ENCODE measurements around the gene CMPK2.

CMPK2 gene

DNA sequence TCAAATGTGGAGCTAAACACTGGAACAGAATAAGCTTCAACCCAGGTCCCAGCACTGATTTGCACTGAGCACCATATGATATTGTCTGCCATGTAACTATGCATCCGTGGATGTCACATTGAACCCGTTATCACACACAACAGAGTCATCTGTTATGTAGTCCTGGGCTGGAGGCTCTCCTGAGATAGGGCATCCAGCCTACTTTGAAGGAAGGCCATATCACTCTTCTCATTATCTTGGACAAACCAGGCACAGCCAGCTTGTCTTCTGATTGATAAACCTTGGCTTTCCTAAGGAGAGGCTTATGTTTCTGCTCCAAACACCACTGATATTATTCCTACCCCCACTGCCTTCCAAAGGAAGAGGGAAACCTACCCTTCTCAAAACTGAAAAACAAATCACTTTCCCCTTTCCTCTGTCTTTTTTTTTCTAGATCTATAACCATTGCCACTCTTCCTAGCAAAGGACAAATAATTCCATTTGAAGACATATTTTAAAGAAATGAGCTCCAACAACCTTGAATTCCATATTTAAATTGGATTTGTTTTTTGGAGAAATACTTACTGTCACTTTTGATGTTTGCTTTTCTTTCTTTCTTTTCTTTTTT lies 28.3 kb upstream of the CMPK2 start:
- no peak for DNase-seq (ENCODE audit: low read depth, low spot score)
- H3K4me3 ChIP-seq (ENCODE audit: low read depth, low read length) = no peak overlapping the region
- POLR2A ChIA-PET = no interaction called here
- TF ChIP-seq, protein P1, sequence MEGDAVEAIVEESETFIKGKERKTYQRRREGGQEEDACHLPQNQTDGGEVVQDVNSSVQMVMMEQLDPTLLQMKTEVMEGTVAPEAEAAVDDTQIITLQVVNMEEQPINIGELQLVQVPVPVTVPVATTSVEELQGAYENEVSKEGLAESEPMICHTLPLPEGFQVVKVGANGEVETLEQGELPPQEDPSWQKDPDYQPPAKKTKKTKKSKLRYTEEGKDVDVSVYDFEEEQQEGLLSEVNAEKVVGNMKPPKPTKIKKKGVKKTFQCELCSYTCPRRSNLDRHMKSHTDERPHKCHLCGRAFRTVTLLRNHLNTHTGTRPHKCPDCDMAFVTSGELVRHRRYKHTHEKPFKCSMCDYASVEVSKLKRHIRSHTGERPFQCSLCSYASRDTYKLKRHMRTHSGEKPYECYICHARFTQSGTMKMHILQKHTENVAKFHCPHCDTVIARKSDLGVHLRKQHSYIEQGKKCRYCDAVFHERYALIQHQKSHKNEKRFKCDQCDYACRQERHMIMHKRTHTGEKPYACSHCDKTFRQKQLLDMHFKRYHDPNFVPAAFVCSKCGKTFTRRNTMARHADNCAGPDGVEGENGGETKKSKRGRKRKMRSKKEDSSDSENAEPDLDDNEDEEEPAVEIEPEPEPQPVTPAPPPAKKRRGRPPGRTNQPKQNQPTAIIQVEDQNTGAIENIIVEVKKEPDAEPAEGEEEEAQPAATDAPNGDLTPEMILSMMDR (IDR thresholded peaks at IDR 0.05; ENCODE audit: insufficient read depth, low read length, missing control alignments) = no peak
- CTCF ChIA-PET = interaction anchor here (0.6 to 6.0 kb wide), 5 partner anchors 9 to 150 kb away, joined by 3 to 60 read pairs (median 4); partner anchors contain the start of gene RNF144A

DNA sequence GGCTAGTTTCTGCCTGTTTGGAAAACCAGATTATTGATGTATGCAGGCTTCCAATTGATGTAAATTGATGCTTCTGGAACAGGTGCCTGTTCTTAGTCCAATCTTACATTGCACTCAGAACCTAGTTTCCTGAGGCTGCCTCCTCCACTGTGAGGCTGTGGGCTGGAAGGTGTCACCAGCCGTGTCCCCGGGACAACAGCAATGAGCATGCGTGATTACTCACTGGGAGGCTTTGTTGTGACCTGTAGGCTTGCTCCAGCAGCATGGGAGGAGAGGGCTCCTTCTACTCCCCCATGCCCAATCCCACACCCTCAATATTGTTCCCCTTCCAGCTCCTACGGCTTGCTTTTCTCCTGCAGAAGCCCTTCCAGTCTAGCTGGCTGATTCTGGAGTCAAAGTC lies 23.0 kb upstream of the CMPK2 start:
- CTCF ChIA-PET = interaction anchor here (1.4 kb wide), 1 partner anchor 8 kb away, joined by 8 read pairs; no protein-coding TSS in a partner anchor
- DNase-seq (ENCODE audit: low read depth, low spot score) = no peak
- TF ChIP-seq, protein P1 (IDR thresholded peaks at IDR 0.05; ENCODE audit: insufficient read depth, low read length, missing control alignments) = no peak
- POLR2A ChIA-PET = no interaction called here
- no peak overlapping the region for H3K4me3 ChIP-seq (ENCODE audit: low read depth, low read length)

DNA sequence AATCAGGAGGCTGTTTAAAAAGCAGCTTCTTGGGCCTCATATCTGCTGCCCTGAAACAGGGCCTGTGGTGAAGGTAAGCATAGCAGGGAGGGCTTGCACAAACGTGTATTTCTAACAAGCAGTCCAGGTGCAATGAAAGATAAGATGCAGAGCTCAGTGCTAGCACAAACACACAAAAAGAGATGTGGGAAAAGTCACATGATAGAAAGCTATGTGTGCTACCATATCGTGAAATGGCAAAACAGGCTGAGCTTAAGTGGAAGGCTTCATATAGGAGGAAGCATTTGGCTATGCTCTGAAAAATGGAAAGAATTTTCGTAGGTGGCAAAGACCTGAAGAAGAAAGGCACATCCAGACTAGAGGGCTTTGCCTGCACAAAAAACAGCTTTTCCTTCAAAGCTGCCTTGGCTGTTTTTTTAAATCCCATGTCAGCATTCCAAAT lies 22.1 kb upstream of the CMPK2 start:
- ChIA-PET CTCF (interaction anchor here (1.3 to 1.4 kb wide), 2 partner anchors 9 to 157 kb away, joined by 3 to 8 read pairs; no protein-coding TSS in a partner anchor), POLR2A (no interaction called here)
- H3K4me3 ChIP-seq (ENCODE audit: low read depth, low read length) = no peak overlapping the region
- TF ChIP-seq, protein P1 (IDR thresholded peaks at IDR 0.05; ENCODE audit: insufficient read depth, low read length, missing control alignments) = no peak
- no peak for DNase-seq (ENCODE audit: low read depth, low spot score)

DNA sequence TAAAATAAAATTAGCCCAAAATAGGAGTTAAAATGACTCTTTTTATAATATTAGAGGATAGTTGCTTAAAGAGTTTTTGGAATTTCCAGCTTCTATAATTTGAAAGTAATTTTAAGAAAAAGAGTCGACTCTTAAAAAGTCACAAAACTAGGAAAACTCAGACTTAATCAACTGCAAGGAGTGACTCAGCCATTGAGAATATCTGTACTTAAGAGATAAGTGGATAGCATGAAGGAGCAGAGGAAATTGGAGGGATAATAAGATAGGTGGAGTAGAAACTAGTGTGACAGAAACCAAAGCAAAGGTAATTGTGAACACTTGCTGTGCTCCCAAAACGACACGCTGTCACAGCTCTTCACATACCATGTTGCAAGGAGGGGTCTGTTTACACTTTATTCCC lies 20.3 kb upstream of the CMPK2 start:
- TF ChIP-seq, protein P1 (IDR thresholded peaks at IDR 0.05; ENCODE audit: insufficient read depth, low read length, missing control alignments) = no peak
- POLR2A ChIA-PET = no interaction called here
- CTCF ChIA-PET = no interaction called here
- H3K4me3 ChIP-seq (ENCODE audit: low read depth, low read length) = no peak overlapping the region
- DNase-seq (ENCODE audit: low read depth, low spot score) = no peak

DNA sequence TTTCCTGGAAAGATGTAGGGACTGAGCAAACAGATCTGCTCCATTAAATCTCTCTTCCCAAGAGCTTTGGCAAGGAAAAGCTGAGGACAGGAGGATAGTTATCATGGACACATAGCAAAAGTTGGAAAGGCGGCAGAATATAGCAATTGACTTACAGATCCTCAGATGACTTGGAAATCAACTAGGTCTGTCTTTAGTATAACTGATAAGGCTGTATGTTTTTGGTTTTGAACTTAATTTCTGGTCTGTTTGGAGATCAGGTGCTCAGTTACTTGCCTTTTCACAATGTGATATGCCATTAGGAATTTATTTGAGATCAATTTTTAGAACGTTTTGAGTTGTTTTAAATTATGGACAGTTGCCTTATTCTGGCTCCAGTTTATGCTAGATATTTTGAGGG lies 19.8 kb upstream of the CMPK2 start:
- H3K4me3 ChIP-seq (ENCODE audit: low read depth, low read length) = no peak overlapping the region
- DNase-seq (ENCODE audit: low read depth, low spot score) = no peak
- POLR2A ChIA-PET = no interaction called here
- CTCF ChIA-PET = interaction anchor here (0.6 kb wide), 1 partner anchor 8 kb away, joined by 4 read pairs; no protein-coding TSS in a partner anchor
- TF ChIP-seq, protein P1 (IDR thresholded peaks at IDR 0.05; ENCODE audit: insufficient read depth, low read length, missing control alignments) = no peak

DNA sequence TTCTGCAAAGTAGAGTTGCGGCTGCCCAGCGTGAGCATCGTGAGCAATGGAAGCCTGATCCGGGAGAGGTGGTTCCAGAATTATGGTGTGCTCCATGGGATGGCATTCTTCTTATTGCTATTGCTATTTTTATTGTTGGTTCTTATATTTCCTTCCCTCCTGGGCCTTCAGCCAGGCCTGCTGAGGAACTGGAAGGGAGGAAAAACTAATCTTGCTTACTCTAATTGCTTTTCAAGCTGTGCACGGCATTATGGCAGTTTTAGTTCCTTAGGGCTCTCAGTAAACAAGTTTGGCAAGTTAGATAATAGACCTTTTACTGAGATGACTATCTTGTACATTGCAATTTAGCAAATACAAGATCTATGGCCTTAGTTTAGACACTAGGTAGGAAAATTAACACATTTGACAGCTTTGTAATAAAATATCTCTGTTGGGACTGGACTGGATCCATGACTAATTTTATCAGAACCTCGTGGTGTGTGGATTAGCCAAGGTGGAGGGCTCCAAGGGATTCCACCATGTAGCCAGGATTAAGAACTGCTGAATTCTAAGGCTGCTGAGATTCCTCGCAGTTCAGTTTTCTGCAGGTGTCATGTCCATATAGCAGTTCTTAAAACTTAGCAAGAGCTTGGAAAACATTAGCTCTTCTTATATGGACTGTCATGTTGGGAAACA lies 17.9 kb upstream of the CMPK2 start:
- CTCF ChIA-PET = no interaction called here
- DNase-seq (ENCODE audit: low read depth, low spot score) = no peak
- H3K4me3 ChIP-seq (ENCODE audit: low read depth, low read length) = no peak overlapping the region
- TF ChIP-seq, protein P1 (IDR thresholded peaks at IDR 0.05; ENCODE audit: insufficient read depth, low read length, missing control alignments) = no peak
- POLR2A ChIA-PET = no interaction called here

Data from AG04449 (cell line).